Suprapubic skin (tissue), 4 donors: ENCODE results near the gene PIP5K1C.

Source experiments
- EP300 ChIP-seq: sonication (generic); formaldehyde crosslinking; IDR thresholded peaks from one replicate; pipeline ENCODE4 v1.6.1; 2017; ENCODE audit warnings: antibody characterized with exemption
- POLR2A ChIP-seq, 2 donors: fragments of 450-650 bp; IDR thresholded peaks; one replicate each; pipeline ENCODE4 v1.6.1; 2017; ENCODE audit warnings: antibody characterized with exemption in 2 of 2, mild to moderate bottlenecking in 2 of 2, moderate library complexity in 2 of 2
- POLR2AphosphoS5 ChIP-seq, 3 donors: sonication (generic); formaldehyde crosslinking; IDR thresholded peaks; one replicate each; pipeline ENCODE4 v1.6.1; 2017; ENCODE audit warnings: antibody characterized with exemption in 3 of 3
- TF ChIP-seq, protein P1 (sequence below), 2 donors: fragments of 200-600 bp in 1 of 2; fragments of 450-650 bp in 1 of 2; sonication (generic) in 1 of 2; IDR thresholded peaks; one replicate each; pipeline ENCODE4 v1.5.1; 2016 to 2019; ENCODE audit warnings: antibody characterized with exemption in 2 of 2, mild to moderate bottlenecking in 1 of 2, moderate library complexity in 1 of 2

- TF ChIP-seq, protein P1, sequence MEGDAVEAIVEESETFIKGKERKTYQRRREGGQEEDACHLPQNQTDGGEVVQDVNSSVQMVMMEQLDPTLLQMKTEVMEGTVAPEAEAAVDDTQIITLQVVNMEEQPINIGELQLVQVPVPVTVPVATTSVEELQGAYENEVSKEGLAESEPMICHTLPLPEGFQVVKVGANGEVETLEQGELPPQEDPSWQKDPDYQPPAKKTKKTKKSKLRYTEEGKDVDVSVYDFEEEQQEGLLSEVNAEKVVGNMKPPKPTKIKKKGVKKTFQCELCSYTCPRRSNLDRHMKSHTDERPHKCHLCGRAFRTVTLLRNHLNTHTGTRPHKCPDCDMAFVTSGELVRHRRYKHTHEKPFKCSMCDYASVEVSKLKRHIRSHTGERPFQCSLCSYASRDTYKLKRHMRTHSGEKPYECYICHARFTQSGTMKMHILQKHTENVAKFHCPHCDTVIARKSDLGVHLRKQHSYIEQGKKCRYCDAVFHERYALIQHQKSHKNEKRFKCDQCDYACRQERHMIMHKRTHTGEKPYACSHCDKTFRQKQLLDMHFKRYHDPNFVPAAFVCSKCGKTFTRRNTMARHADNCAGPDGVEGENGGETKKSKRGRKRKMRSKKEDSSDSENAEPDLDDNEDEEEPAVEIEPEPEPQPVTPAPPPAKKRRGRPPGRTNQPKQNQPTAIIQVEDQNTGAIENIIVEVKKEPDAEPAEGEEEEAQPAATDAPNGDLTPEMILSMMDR (IDR thresholded peaks at IDR 0.05), result no peak
- TF ChIP-seq EP300, result no peak
- no peak for TF ChIP-seq POLR2AphosphoS5 (IDR thresholded peaks at IDR 0.05)
- TF ChIP-seq POLR2A (IDR thresholded peaks at IDR 0.05), result no peak
Observed at GRCh38 chr19:3618811-3619630, 81.2 kb downstream of the PIP5K1C start.
